K562 (cell line): ENCODE data around the gene TINAGL1. TPM values are rescaled to one million over a fixed set of nuclear protein-coding genes. Genes with fewer than 3 reads are reported as not detected.

Experiments
- ATAC-seq: fragments of 200-7000 bp; cut with Tn5 transposase; 3 replicates; pipeline ENCODE4 v1.9.1; 2020; ENCODE audit warnings: moderate library complexity
- BruUV-seq: library from RNA; stranded (reverse); fragments of 400-500 nt; replicated peaks from 2 replicates; lab custom pipeline; 2021; lab: Mats Ljungman, UMichigan
- CTCF ChIA-PET: fragments of 300-600 bp; formaldehyde crosslinking; extraction: SDS; loops from one replicate; lab custom pipeline; 2021; ENCODE audit warnings: low intra/inter-chr PET ratio; lab: Yijun Ruan, JAX
- POLR2A ChIA-PET: fragments of 300-600, 350-650 bp; sonication (Branson Sonifier 250); formaldehyde crosslinking; extraction: SDS; loops from one replicate; lab custom pipeline; 2021; ENCODE audit warnings: antibody characterized with exemption, inconsistent platforms; lab: Yijun Ruan, JAX
- DNase-seq, 4 experiments: peaks; one replicate each; pipeline versions ENCODE4 v3.0.0 to v3.0.0-alpha.2; 2011 to 2018; ENCODE audit warnings: low spot score in 3 of 4, mixed read lengths in 3 of 4; ENCODE audit errors: extremely low read depth in 1 of 4
- FAIRE-seq: peaks from 2 replicates; lab custom pipeline; 2011; peaks lifted over from hg19 to GRCh38; lab: Jason Lieb, UNC
- H2AFZ ChIP-seq: 2 replicates; pipeline ENCODE4 v1.6.0; 2011; ENCODE audit warnings: low read depth, low read length, control low read depth, inconsistent platforms
- H3K27ac ChIP-seq: fragments of 200-600 bp; 3 replicates; pipeline ENCODE4 v1.8.0; 2011; ENCODE audit warnings: low read depth, mild to moderate bottlenecking, control low read depth, inconsistent platforms, low read length, moderate library complexity, mixed read lengths; ENCODE audit errors: extremely low read depth
- H3K27me3 ChIP-seq, 2 experiments: fragments of 300-600 bp in 1 of 2; 2 replicates in 1 of 2; 3 replicates in 1 of 2; pipeline versions ENCODE4 v1.6.0 to v1.8.0; 2011; ENCODE audit warnings: inconsistent platforms in 2 of 2, low read length in 2 of 2, mild to moderate bottlenecking in 1 of 2, mixed read lengths in 1 of 2, moderate library complexity in 1 of 2; ENCODE audit not compliant: control insufficient read depth in 2 of 2, insufficient read depth in 2 of 2
- H3K36me3 ChIP-seq: fragments of 300-600 bp; 3 replicates; pipeline ENCODE4 v1.8.0; 2011; ENCODE audit warnings: mild to moderate bottlenecking, low read length, inconsistent platforms; ENCODE audit not compliant: control insufficient read depth, insufficient read depth
- H3K4me1 ChIP-seq, 2 experiments: fragments of 200-600 bp in 1 of 2; replicated peaks in 1 of 2; 2 replicates in 1 of 2; 3 replicates in 1 of 2; pipeline versions ENCODE4 v1.5.1 to v1.8.0; 2011; ENCODE audit warnings: inconsistent platforms in 2 of 2, low read length in 2 of 2, mild to moderate bottlenecking in 1 of 2, mixed read lengths in 1 of 2, moderate library complexity in 1 of 2; ENCODE audit not compliant: control insufficient read depth in 2 of 2, insufficient read depth in 2 of 2
- H3K4me2 ChIP-seq: 2 replicates; pipeline ENCODE4 v1.6.1; 2011; ENCODE audit warnings: low read length, control low read depth, inconsistent platforms, mixed read lengths; ENCODE audit not compliant: insufficient read depth
- H3K4me3 ChIP-seq: fragments of 200-600 bp; sonication (generic), shearing (Covaris generic); 2 replicates; pipeline ENCODE4 v1.5.1; 2016; ENCODE audit warnings: control low read depth, inconsistent platforms
- H3K79me2 ChIP-seq: fragments of 200-600 bp; 3 replicates; pipeline ENCODE4 v1.8.0; 2011; ENCODE audit warnings: low read length, inconsistent platforms; ENCODE audit not compliant: control insufficient read depth, insufficient read depth
- H3K9ac ChIP-seq, 2 experiments: 2 replicates each; pipeline versions ENCODE4 v1.6.0 to v1.6.1; 2011; ENCODE audit warnings: low read depth in 2 of 2, low read length in 2 of 2, control low read depth in 1 of 2, inconsistent platforms in 1 of 2, mild to moderate bottlenecking in 1 of 2, mixed read lengths in 1 of 2; ENCODE audit not compliant: insufficient read depth in 1 of 2
- H3K9me1 ChIP-seq: one replicate; pipeline ENCODE4 v1.6.0; 2011; ENCODE audit warnings: inconsistent platforms, mild to moderate bottlenecking, low read length, moderate library complexity; ENCODE audit not compliant: control insufficient read depth, insufficient read depth
- H3K9me3 ChIP-seq: replicated peaks from 2 replicates; pipeline ENCODE4 v1.5.1; 2011; ENCODE audit warnings: low read depth, low read length, inconsistent platforms; ENCODE audit not compliant: control insufficient read depth, insufficient read depth
- H4K20me1 ChIP-seq: replicated peaks from 2 replicates; pipeline ENCODE4 v1.6.1; 2011; ENCODE audit warnings: low read length, inconsistent platforms, mixed read lengths; ENCODE audit not compliant: control insufficient read depth, insufficient read depth
- BCLAF1 ChIP-seq, 2 experiments: fragments of 450-650 bp in 1 of 2; IDR thresholded peaks; 2 replicates each; pipeline ENCODE4 v1.6.1; 2011 to 2017; ENCODE audit warnings: low read depth in 2 of 2, antibody characterized with exemption in 1 of 2, borderline replicate concordance in 1 of 2, low read length in 1 of 2, mild to moderate bottlenecking in 1 of 2, mixed read lengths in 1 of 2; ENCODE audit not compliant: control insufficient read depth in 1 of 2
- CBFA2T3 ChIP-seq: fragments of 450-650 bp; IDR thresholded peaks from 2 replicates; pipeline ENCODE4 v1.6.1; 2017
- CBFB ChIP-seq: sonication (generic); formaldehyde crosslinking; IDR thresholded peaks from 2 replicates; pipeline ENCODE4 v1.4.0; 2020; ENCODE audit warnings: mild to moderate bottlenecking, missing genetic modification reagents
- GABPB2 ChIP-seq: fragments of 250-450 bp; sonication (Bioruptor Pico); conservative IDR thresholded peaks from 2 replicates; pipeline ENCODE4 v1.5.1; 2021; ENCODE audit warnings: mild to moderate bottlenecking
- GTF2A2 ChIP-seq: IDR thresholded peaks from 2 replicates; pipeline ENCODE4 v1.6.1; 2016; ENCODE audit warnings: mild to moderate bottlenecking, missing genetic modification characterization, missing compliant biosample characterization
- PATZ1 ChIP-seq: fragments of 250-450 bp; sonication (Bioruptor Pico); IDR thresholded peaks from 2 replicates; pipeline ENCODE4 v1.5.0; 2020; ENCODE audit warnings: mild to moderate bottlenecking, borderline replicate concordance
- STAG1 ChIP-seq: sonication (generic); formaldehyde crosslinking; IDR thresholded peaks from 2 replicates; pipeline ENCODE4 v1.5.0; 2020; ENCODE audit warnings: missing genetic modification reagents, borderline replicate concordance
- TAF7 ChIP-seq: fragments of 450-650 bp; IDR thresholded peaks from 2 replicates; pipeline ENCODE4 v1.6.1; 2016; ENCODE audit warnings: missing genetic modification characterization, missing compliant biosample characterization
- WGBS: fragments of 100-300 bp; shearing (Covaris generic); methylation state at CpG from one replicate; pipeline ENCODE4 v1.1.6; 2016; ENCODE audit warnings: low coverage, mixed read lengths; ENCODE audit not compliant: insufficient coverage; ENCODE audit errors: missing lambda C conversion rate; 5-methylcytosine and 5-hydroxymethylcytosine counted together
- in situ Hi-C: fragments of 300-500 bp; cut with MboI; formaldehyde crosslinking; loops from 4 replicates; pipeline ENCODE4 v1.15.0; 2018; ENCODE audit warnings: inconsistent platforms, mixed read lengths
- intact Hi-C: fragments of 100-400 bp; cut with micrococcal nuclease; formaldehyde crosslinking; loops from 2 replicates; pipeline ENCODE4 v1.14.2; 2022
- polyA plus RNA-seq, 8 experiments: library from polyadenylated mRNA; depleted of rRNA in 4 of 8; stranded (reverse) in 5 of 8; unstranded in 3 of 8; fragments of >200 nt; fragmentation: Nextera tagmentation in 2 of 8; fragmentation: Illumina TruSeq in 1 of 8; extraction: Ambion mirVana in 2 of 8; extraction: Trizol in 1 of 8; gene quantifications; 2 replicates each; pipeline versions ENCODE4 v1.2.1 to v1.2.3, GENCODE V29; 2011 to 2014; ENCODE audit warnings: inconsistent platforms in 1 of 8, missing spikeins in 1 of 8
- total RNA-seq, 7 experiments: library from RNA; depleted of rRNA in 6 of 7; stranded (reverse); fragments of >200 nt in 6 of 7; fragmentation: Illumina TruSeq in 2 of 7; extraction: Trizol in 2 of 7; gene quantifications; 2 replicates each; pipeline versions ENCODE4 v1.2.1 to v1.2.3, GENCODE V29; 2011 to 2021; ENCODE audit warnings: low replicate concordance in 1 of 7

The TINAGL1 gene
- total and polyA plus RNA-seq, 9 of the 15 experiments (the other 6 are each of a cell fraction or from before 2014, with no cell fraction given) = 0.04 to 1.2 (median 0.07) TPM; not detected in 4

DNA sequence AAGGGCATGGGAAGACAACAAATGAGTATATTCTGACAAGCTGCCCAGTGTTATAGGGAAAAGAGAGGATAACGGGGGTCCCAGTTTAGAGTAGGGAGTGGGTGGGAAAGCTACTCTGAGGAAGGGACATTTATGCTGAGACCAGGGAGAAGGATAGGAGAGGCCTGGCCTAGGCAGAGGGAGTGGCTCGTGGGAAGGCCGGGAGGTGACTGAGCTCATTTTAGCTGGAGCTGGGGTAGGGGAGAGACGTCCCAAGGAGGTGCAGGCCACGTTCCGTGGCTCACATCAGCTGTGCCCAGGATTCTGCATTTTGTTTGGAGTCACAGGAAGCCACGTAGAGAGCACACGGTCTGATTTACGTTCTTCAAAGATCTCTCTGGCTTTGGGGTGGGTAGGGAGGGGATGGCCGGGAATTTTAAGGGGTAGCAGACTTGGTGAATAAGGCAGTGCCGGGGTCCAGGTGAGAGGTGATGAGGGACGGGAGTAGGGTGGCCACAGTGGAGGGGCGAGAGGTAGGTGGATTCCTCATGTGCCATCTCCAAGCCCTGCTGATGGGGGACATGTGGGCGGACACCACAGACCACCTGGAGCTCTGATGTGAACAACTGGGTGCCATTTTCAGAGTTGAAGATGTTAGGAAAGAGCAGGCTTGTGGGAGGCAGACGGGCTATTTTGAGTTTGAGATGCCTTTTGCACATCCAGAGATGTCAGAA is 4.7 kb downstream of the TINAGL1 start:
- Histone ChIP-seq H3K27ac (no peak overlapping the region), H3K4me2 (no peak overlapping the region), H3K79me2 (no peaks in the 10 kb centered on the region), H3K9me1 (no peaks in the 10 kb centered on the region), H2AFZ (no peak overlapping the region), H3K9me3 (no peaks in the 10 kb centered on the region), H3K36me3 (no peaks in the 10 kb centered on the region), H4K20me1 (peaks cover 17% of the 10 kb centered on the region), H3K27me3 (peaks cover 33 to 86% of the 10 kb centered on the region in 2 experiments; a peak in 4 of 5 replicates), H3K4me3 (no peak overlapping the region), H3K9ac (no peak overlapping the region), H3K4me1 (peaks cover 8 to 25% of the 10 kb centered on the region in 2 experiments; a peak in 4 of 5 replicates)
- peak in 1 of 4 experiments; percentile 7 for DNase-seq
- no peak for FAIRE-seq
- TF ChIP-seq STAG1 (CRISPR knock-in tag) = no peak
- TF ChIP-seq CBFA2T3 = no peak
- no peak for TF ChIP-seq CBFB (CRISPR knock-in tag)
- TF ChIP-seq TAF7 (tag) = no peak
- no peak for TF ChIP-seq PATZ1 (CRISPR knock-in tag)
- TF ChIP-seq GABPB2 (CRISPR knock-in tag) = no peak
- no peak for TF ChIP-seq GTF2A2 (tag)
- no peak for TF ChIP-seq BCLAF1 (IDR thresholded peaks at IDR 0.05; ENCODE audit: borderline replicate concordance in 1 of 2, control insufficient read depth in 1 of 2, low read depth in 2 of 2, low read length in 1 of 2)
- CTCF ChIA-PET = no interaction called here
- in situ Hi-C loops = no loop called here
- WGBS = 1% methylated on average over 15 of the region's 15 CpGs
- BruUV-seq = no TSS peak
- ATAC-seq = no peak
- POLR2A ChIA-PET = interaction anchor here (0.6 to 1.2 kb wide), 2 partner anchors 10 to 189 kb away, joined by 3 to 4 read pairs; no protein-coding TSS in a partner anchor
- intact Hi-C loops = no loop called here
